Glutamatergic neuron (in vitro differentiated cells): ENCODE measurements around the gene ZNF407. TPM values are rescaled to one million over a fixed set of nuclear protein-coding genes. Genes with fewer than 3 reads are reported as not detected.

Experiments
- DNase-seq: peaks from one replicate; pipeline ENCODE4 v3.0.0; 2022
- H3K27ac Mint-ChIP-seq: one replicate; pipeline ENCODE4 v1.8.0; 2020; ENCODE audit warnings: mild to moderate bottlenecking, mixed read lengths, inconsistent platforms; ENCODE audit not compliant: unreplicated experiment
- H3K27me3 Mint-ChIP-seq: one replicate; pipeline ENCODE4 v1.8.0; 2020; ENCODE audit warnings: mild to moderate bottlenecking, moderate library complexity, mixed read lengths, inconsistent platforms; ENCODE audit not compliant: unreplicated experiment
- H3K36me3 Mint-ChIP-seq: one replicate; pipeline ENCODE4 v1.8.0; 2020; ENCODE audit warnings: mild to moderate bottlenecking, mixed read lengths, inconsistent platforms; ENCODE audit not compliant: unreplicated experiment
- H3K4me1 Mint-ChIP-seq: one replicate; pipeline ENCODE4 v1.8.0; 2020; ENCODE audit warnings: mild to moderate bottlenecking, low read depth, mixed read lengths, inconsistent platforms; ENCODE audit not compliant: unreplicated experiment
- H3K4me3 Mint-ChIP-seq: one replicate; pipeline ENCODE4 v1.8.0; 2020; ENCODE audit warnings: mild to moderate bottlenecking, mixed read lengths, inconsistent platforms; ENCODE audit not compliant: unreplicated experiment
- H3K9me3 Mint-ChIP-seq: one replicate; pipeline ENCODE4 v1.8.0; 2020; ENCODE audit warnings: mild to moderate bottlenecking, moderate library complexity, mixed read lengths, inconsistent platforms; ENCODE audit not compliant: unreplicated experiment
- total RNA-seq: library from RNA; stranded (reverse); fragmentation: NEBNext Ultra II Directional; extraction: Animal tissue kit (Norgen Biotek cat#: 25700); gene quantifications from one replicate; pipeline ENCODE4 v1.2.1, GENCODE V29; 2021; ENCODE audit not compliant: unreplicated experiment
- TF ChIP-seq, protein P1 (sequence below): fragments of 200-600 bp; sonication (generic); IDR thresholded peaks from one replicate; pipeline ENCODE4 v1.5.0; 2021; ENCODE audit not compliant: partially characterized antibody, unreplicated experiment

The ZNF407 gene
- total RNA-seq, 1 donor from 2014 or later = 15.8 TPM

DNA sequence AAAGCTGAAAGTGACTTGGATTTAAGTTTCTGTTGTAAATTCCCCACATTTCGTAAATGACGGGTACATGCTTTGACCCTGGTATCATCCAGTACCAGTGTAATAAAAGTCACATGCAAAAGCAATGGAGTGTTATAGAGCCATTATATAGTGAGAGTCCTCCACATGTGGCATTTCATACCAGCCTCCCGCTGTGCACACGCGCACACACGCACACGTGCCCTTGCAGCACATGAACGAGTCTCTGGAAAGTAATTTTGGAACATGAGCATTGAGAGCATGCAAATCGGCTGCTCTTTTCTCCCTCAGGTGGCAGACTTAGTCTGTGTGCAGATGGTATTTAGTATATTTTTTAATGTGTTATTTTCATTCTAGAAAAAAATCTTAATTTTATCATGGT, 198.1 kb downstream of the ZNF407 start:
- H3K4me1 Mint-ChIP-seq = peaks cover 4% of the 10 kb centered on the region
- no peaks in the 10 kb centered on the region for H3K36me3 Mint-ChIP-seq
- TF ChIP-seq, protein P1, sequence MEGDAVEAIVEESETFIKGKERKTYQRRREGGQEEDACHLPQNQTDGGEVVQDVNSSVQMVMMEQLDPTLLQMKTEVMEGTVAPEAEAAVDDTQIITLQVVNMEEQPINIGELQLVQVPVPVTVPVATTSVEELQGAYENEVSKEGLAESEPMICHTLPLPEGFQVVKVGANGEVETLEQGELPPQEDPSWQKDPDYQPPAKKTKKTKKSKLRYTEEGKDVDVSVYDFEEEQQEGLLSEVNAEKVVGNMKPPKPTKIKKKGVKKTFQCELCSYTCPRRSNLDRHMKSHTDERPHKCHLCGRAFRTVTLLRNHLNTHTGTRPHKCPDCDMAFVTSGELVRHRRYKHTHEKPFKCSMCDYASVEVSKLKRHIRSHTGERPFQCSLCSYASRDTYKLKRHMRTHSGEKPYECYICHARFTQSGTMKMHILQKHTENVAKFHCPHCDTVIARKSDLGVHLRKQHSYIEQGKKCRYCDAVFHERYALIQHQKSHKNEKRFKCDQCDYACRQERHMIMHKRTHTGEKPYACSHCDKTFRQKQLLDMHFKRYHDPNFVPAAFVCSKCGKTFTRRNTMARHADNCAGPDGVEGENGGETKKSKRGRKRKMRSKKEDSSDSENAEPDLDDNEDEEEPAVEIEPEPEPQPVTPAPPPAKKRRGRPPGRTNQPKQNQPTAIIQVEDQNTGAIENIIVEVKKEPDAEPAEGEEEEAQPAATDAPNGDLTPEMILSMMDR = no peak
- no peaks in the 10 kb centered on the region for H3K27me3 Mint-ChIP-seq
- no peaks in the 10 kb centered on the region for H3K9me3 Mint-ChIP-seq
- no peak overlapping the region for H3K4me3 Mint-ChIP-seq
- DNase-seq = no peak
- no peak overlapping the region for H3K27ac Mint-ChIP-seq

DNA sequence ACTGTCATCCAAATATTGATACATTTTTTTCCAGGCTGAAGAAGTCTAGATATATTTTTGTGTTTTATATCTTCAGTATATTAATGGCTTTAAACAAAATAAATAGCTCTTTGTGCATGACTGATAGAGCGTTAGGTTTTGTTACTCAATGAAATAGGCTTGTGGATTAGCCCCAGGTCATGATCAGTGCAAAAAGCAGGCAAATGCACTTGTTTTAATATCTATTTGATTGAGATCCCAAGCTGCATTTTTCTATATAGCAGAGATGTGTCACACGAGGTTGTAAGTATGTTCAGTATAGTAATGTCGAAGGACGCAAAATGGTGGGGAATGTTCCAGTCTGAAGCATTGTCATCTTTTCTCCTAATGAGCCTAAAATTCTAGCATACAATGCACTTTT, 198.5 kb downstream of the ZNF407 start:
- no peaks in the 10 kb centered on the region for H3K36me3 Mint-ChIP-seq
- H3K4me1 Mint-ChIP-seq = peaks cover 4% of the 10 kb centered on the region
- H3K9me3 Mint-ChIP-seq = no peaks in the 10 kb centered on the region
- no peaks in the 10 kb centered on the region for H3K27me3 Mint-ChIP-seq
- no peak overlapping the region for H3K27ac Mint-ChIP-seq
- TF ChIP-seq, protein P1 = no peak
- no peak overlapping the region for H3K4me3 Mint-ChIP-seq
- no peak for DNase-seq

DNA sequence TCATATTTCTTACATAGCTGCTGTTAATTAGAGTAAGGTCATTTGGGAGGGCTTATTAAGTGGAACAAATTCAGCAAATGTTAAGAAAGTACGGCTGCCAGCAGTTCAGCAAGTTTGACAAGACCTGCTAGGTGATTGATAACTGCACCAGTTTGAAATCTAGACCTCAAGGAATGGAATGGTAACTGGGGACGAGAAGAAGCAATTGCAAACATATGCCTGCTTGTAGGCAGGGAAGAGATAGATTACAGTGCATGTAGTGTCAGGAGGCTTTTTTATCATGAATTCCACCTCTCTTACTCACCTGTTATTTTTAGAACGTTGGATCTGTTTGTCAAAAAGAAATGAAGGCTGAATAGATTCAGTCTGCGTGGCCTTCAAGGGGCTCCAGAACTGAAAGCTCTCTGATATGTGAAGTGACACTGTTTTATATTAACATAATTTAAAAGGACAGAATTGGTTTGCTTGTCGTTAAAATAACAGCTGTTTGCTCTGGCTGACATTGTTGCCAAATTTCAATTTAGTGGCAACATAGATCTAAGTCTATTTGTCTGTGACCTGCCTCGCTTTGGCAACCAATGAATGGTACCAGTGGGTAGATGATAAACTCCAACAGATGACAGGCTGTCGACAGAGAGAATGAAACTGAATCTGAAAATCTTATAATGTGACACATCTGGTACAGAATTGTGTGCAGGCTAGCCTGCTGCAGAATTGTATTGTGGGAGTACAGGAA, 199.3 kb downstream of the ZNF407 start:
- H3K9me3 Mint-ChIP-seq = no peaks in the 10 kb centered on the region
- H3K36me3 Mint-ChIP-seq = no peaks in the 10 kb centered on the region
- H3K27me3 Mint-ChIP-seq = no peaks in the 10 kb centered on the region
- TF ChIP-seq, protein P1 = no peak
- no peak for DNase-seq
- no peak overlapping the region for H3K27ac Mint-ChIP-seq
- peaks cover 4% of the 10 kb centered on the region for H3K4me1 Mint-ChIP-seq
- H3K4me3 Mint-ChIP-seq = no peak overlapping the region

DNA sequence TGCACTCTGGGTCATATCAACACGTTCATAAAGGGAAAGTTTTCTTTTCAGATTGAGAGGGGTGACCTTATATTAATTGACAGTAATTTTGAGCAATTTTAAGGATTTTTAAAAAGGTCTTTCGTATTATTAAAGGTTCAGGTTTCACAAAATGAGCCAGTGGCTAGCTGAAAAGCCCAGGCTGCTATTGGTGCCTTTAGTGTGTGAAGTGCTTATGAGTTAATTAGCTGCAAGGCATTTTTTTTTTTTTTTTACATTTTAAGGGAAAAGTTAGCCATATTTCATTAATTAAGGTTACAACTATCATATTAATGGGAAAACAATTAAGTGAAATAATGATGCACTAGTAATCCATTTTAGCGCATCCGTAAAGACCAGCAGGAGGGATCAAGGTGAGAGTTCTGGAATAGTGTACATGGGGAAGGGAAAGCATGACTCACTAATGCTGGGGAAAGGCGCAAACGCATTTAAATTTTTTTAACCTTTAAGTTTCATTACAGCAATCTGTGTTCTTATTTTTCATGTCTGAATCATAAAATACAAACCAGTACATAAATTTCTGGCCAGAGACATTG, 200.0 kb downstream of the ZNF407 start:
- Mint-ChIP-seq H3K9me3 (no peaks in the 10 kb centered on the region), H3K27ac (no peak overlapping the region), H3K36me3 (no peaks in the 10 kb centered on the region), H3K27me3 (no peaks in the 10 kb centered on the region), H3K4me1 (peaks cover 4% of the 10 kb centered on the region), H3K4me3 (no peak overlapping the region)
- TF ChIP-seq, protein P1 = no peak
- no peak for DNase-seq

DNA sequence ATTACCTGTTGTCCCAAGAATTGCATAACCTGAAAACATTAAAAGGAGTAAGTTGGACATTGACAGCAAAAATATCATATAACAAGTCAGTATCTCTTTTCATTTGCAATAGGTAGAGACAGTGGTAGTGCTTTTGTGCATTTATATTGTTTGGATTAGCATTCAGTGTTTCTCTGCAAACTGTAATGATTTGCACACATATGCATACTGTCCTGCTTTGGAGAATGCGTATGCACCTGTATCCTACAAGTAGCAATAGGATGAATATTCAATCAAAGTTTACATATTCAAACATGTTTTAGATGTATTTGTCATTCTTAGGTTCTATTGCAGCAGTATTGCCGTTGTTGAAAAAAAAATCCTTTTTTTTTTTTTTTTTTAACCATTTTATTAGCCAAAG, 201.9 kb downstream of the ZNF407 start:
- H3K9me3 Mint-ChIP-seq = peaks cover 2% of the 10 kb centered on the region
- no peak overlapping the region for H3K27ac Mint-ChIP-seq
- TF ChIP-seq, protein P1 = no peak
- no peaks in the 10 kb centered on the region for H3K27me3 Mint-ChIP-seq
- H3K36me3 Mint-ChIP-seq = no peaks in the 10 kb centered on the region
- H3K4me3 Mint-ChIP-seq = no peak overlapping the region
- no peak for DNase-seq
- peaks cover 4% of the 10 kb centered on the region for H3K4me1 Mint-ChIP-seq
